Suprapubic skin (tissue), 4 donors: ENCODE data around the gene ZBTB14. TPM values are rescaled to one million over a fixed set of nuclear protein-coding genes. Genes with fewer than 3 reads are reported as not detected.

Experiments
- DNase-seq, 2 donors: peaks; one replicate each; pipeline ENCODE4 v3.0.0-alpha.2; 2019; ENCODE audit warnings: low spot score in 2 of 2
- H3K27ac ChIP-seq: fragments of 200-600 bp; sonication (generic); one replicate; pipeline ENCODE4 v1.5.1; 2019
- H3K27me3 ChIP-seq: fragments of 200-600 bp; sonication (generic); one replicate; pipeline ENCODE4 v1.5.1; 2019
- H3K36me3 ChIP-seq: fragments of 200-600 bp; sonication (generic); one replicate; pipeline ENCODE4 v1.5.1; 2019
- H3K4me1 ChIP-seq: fragments of 200-600 bp; sonication (generic); one replicate; pipeline ENCODE4 v1.5.1; 2019
- H3K4me3 ChIP-seq: fragments of 200-600 bp; sonication (generic); one replicate; pipeline ENCODE4 v1.5.1; 2019; ENCODE audit warnings: mild to moderate bottlenecking
- H3K9me3 ChIP-seq: fragments of 200-600 bp; sonication (generic); one replicate; pipeline ENCODE4 v1.5.1; 2019
- EP300 ChIP-seq: sonication (generic); formaldehyde crosslinking; IDR thresholded peaks from one replicate; pipeline ENCODE4 v1.6.1; 2017; ENCODE audit warnings: antibody characterized with exemption
- POLR2A ChIP-seq, 2 donors: fragments of 450-650 bp; IDR thresholded peaks; one replicate each; pipeline ENCODE4 v1.6.1; 2017; ENCODE audit warnings: antibody characterized with exemption in 2 of 2, mild to moderate bottlenecking in 2 of 2, moderate library complexity in 2 of 2
- POLR2AphosphoS5 ChIP-seq, 3 donors: sonication (generic); formaldehyde crosslinking; IDR thresholded peaks; one replicate each; pipeline ENCODE4 v1.6.1; 2017; ENCODE audit warnings: antibody characterized with exemption in 3 of 3
- WGBS: methylation state at CpG from one replicate; pipeline ENCODE4 v1.1.5; 2018; 5-methylcytosine and 5-hydroxymethylcytosine counted together
- total RNA-seq, 4 donors: library from RNA; depleted of rRNA; stranded (reverse); fragments of >200 nt; gene quantifications; one replicate each; pipeline ENCODE4 v1.1.0, GENCODE V29; 2016
- TF ChIP-seq, protein P1 (sequence below), 2 donors: fragments of 200-600 bp in 1 of 2; fragments of 450-650 bp in 1 of 2; sonication (generic) in 1 of 2; IDR thresholded peaks; one replicate each; pipeline ENCODE4 v1.5.1; 2016 to 2019; ENCODE audit warnings: antibody characterized with exemption in 2 of 2, mild to moderate bottlenecking in 1 of 2, moderate library complexity in 1 of 2

ZBTB14 gene
- total RNA-seq, 4 donors from 2014 or later, result 11.0 to 19.8 (median 16.4) TPM

DNA sequence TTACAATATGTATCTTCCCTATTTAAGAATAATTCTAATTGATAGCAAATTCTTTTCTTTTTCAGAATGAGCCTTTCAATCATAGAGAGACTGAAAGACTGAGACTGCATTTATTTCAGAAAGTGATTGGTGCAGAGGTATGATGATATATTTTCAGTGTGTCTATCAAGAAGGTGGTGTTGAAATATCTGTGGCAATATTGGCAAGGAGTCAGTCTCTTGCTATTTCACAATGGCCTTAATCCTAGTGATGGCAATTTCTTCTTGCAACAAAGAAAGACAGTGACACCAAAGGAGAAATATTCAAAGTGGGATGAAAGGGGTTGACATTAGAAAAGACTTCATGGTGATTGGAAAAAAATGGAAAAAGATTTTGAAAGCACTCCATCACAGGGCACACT, 21.7 kb upstream of the ZBTB14 start:
- Histone ChIP-seq H3K27me3 (no peaks in the 10 kb centered on the region), H3K36me3 (no peaks in the 10 kb centered on the region), H3K27ac (no peak overlapping the region), H3K4me3 (no peak overlapping the region), H3K9me3 (no peaks in the 10 kb centered on the region), H3K4me1 (no peaks in the 10 kb centered on the region)
- no peak for TF ChIP-seq POLR2AphosphoS5 (IDR thresholded peaks at IDR 0.05)
- no peak for DNase-seq

DNA sequence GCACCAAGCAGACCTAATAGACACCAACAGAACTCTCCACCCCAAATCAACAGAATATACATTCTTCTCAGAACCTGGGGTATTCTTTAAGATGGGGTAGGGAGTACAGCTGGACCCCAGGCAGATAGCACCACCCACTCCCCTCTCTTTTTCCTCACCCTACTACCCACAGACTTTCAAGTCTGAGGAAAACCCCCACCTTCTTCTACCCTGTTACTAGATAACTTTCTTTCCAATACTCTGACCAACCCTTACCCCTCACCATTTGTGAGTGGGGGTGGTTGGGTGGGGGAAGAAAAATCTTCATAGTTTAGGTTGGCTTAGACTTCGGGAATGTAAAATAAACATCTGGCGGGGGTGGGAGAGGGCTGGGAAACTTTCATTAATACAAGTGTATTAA, 20.3 kb upstream of the ZBTB14 start:
- Histone ChIP-seq H3K4me3 (no peak overlapping the region), H3K27me3 (no peaks in the 10 kb centered on the region), H3K36me3 (no peaks in the 10 kb centered on the region), H3K27ac (no peak overlapping the region), H3K9me3 (no peaks in the 10 kb centered on the region), H3K4me1 (peaks cover 6% of the 10 kb centered on the region)
- 88% methylated on average over 2 of the region's 2 CpGs for WGBS
- DNase-seq, result no peak
- TF ChIP-seq POLR2A (IDR thresholded peaks at IDR 0.05), result no peak
- no peak for TF ChIP-seq POLR2AphosphoS5 (IDR thresholded peaks at IDR 0.05)
- TF ChIP-seq EP300, result no peak
- TF ChIP-seq, protein P1, sequence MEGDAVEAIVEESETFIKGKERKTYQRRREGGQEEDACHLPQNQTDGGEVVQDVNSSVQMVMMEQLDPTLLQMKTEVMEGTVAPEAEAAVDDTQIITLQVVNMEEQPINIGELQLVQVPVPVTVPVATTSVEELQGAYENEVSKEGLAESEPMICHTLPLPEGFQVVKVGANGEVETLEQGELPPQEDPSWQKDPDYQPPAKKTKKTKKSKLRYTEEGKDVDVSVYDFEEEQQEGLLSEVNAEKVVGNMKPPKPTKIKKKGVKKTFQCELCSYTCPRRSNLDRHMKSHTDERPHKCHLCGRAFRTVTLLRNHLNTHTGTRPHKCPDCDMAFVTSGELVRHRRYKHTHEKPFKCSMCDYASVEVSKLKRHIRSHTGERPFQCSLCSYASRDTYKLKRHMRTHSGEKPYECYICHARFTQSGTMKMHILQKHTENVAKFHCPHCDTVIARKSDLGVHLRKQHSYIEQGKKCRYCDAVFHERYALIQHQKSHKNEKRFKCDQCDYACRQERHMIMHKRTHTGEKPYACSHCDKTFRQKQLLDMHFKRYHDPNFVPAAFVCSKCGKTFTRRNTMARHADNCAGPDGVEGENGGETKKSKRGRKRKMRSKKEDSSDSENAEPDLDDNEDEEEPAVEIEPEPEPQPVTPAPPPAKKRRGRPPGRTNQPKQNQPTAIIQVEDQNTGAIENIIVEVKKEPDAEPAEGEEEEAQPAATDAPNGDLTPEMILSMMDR (IDR thresholded peaks at IDR 0.05), result no peak

DNA sequence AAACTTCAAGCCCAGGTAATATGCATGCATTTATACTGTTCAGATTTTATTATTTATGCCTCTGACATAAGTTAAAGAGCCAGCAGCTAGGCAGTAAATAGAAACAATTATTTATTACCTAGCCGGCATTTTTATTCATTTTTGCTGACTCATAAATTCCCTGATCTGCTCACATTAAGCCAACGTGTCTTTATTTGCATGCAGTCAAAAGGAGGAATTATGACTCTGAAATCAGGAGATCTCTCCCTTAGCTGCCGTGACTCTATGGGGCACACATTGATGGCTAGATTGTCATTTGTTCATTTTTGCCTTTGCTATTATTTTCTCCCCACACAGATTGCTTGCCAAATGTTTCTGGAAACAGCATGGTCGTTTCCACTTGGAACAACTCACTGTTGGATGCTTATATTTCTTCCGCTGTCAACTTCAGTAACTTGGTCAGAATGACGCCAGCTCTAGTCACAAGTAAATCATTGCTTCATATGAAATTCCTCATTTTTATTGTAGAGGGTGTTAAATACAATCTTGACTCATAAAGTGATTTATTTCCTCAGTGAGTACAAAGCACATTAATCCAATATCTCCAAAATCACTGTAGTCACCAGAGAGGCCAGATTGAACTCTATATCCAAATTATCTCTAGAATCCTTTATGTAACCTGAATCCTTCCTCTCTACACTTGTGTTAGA, 15.9 kb upstream of the ZBTB14 start:
- H3K4me3 ChIP-seq, result no peak overlapping the region
- no peak for TF ChIP-seq POLR2A (IDR thresholded peaks at IDR 0.05)
- no peaks in the 10 kb centered on the region for H3K9me3 ChIP-seq
- DNase-seq, result no peak
- 24% methylated on average over 6 of the region's 6 CpGs for WGBS
- no peak overlapping the region for H3K27ac ChIP-seq
- no peaks in the 10 kb centered on the region for H3K36me3 ChIP-seq
- no peaks in the 10 kb centered on the region for H3K27me3 ChIP-seq
- H3K4me1 ChIP-seq, result peaks cover 12% of the 10 kb centered on the region

DNA sequence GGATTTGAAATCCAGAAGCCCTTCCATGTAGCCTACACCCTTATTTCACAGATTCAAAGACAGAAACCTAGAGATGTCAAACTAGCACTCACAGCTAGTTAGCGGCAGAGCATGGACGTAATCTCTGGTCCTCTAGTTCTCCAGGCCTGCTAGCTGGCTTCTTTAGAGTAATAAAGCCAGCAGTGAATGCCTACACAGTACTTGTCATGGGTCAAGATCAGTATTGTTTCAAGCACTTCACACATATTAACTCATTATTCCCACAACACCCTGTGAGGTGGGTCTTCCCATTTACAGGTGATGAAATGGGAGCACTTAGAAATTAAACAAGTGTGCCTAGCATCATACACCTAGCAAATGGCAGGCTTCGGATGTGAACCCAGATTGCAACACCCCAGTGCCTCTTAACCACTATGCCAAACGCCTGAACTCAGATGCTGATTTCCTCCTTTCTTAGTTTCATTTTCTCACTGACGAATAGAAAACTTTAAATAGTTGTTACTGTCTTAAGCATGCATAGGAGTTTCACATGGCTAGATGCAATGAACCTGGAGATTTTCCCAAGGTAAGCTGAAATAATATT, 14.5 kb upstream of the ZBTB14 start:
- no peaks in the 10 kb centered on the region for H3K36me3 ChIP-seq
- 31% methylated on average over 5 of the region's 5 CpGs for WGBS
- no peaks in the 10 kb centered on the region for H3K9me3 ChIP-seq
- no peak overlapping the region for H3K27ac ChIP-seq
- peak overlapping the region; percentile 19 for H3K4me3 ChIP-seq
- DNase-seq, result no peak
- no peaks in the 10 kb centered on the region for H3K27me3 ChIP-seq
- TF ChIP-seq, protein P1 (IDR thresholded peaks at IDR 0.05), result no peak
- peaks cover 12% of the 10 kb centered on the region for H3K4me1 ChIP-seq

DNA sequence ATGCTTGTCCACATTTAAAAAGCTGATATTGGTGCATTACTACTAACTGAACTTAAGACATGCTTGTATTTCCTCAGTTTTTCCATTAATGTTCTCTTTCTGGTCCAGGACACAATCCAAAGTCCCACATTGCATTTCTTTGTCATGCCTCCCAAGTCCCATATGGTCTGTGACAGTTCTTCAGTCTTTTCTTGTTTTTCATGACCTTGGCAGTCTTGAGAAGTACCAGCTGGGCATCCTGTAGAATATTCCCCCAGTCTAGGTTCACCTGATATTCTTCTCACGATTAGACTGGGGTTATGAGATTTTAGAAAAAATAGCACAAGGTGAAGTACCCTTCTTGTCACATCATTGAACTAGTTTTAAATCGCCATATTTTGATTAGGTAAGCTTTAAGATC, 10.3 kb upstream of the ZBTB14 start:
- H3K4me3 ChIP-seq, result no peak overlapping the region
- peaks cover 6% of the 10 kb centered on the region for H3K4me1 ChIP-seq
- no peak overlapping the region for H3K27ac ChIP-seq
- TF ChIP-seq EP300, result no peak
- TF ChIP-seq, protein P1 (IDR thresholded peaks at IDR 0.05), result no peak
- TF ChIP-seq POLR2A (IDR thresholded peaks at IDR 0.05), result no peak
- H3K36me3 ChIP-seq, result no peaks in the 10 kb centered on the region
- H3K27me3 ChIP-seq, result peaks cover 10% of the 10 kb centered on the region
- WGBS, result 86% methylated on average over 2 of the region's 2 CpGs
- H3K9me3 ChIP-seq, result no peaks in the 10 kb centered on the region
- DNase-seq, result no peak

DNA sequence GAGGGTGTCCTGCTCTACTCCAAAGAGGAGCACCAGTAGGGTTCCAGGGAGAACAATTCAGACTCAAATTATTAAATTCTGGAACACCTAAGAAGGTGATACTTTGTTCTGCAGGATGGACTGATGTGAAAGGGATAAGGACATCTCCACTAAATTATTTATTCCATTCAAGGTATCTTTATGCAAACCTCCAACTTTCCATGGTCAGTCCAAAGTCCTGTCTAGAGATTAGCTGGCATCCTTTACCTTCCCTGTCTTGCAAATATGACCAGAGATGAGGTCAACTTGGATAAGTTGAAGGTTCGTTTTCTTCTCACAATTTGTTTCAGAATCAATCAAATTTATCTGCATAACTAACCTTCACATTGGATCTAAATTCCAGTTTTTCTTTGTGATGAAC, 8.7 kb upstream of the ZBTB14 start:
- no peaks in the 10 kb centered on the region for H3K36me3 ChIP-seq
- H3K9me3 ChIP-seq, result no peaks in the 10 kb centered on the region
- no peak for DNase-seq
- H3K4me1 ChIP-seq, result no peaks in the 10 kb centered on the region
- H3K27ac ChIP-seq, result no peak overlapping the region
- H3K4me3 ChIP-seq, result no peak overlapping the region
- H3K27me3 ChIP-seq, result peaks cover 10% of the 10 kb centered on the region
- TF ChIP-seq POLR2A (IDR thresholded peaks at IDR 0.05) (no peak), EP300 (no peak), POLR2AphosphoS5 (IDR thresholded peaks at IDR 0.05) (no peak)
- TF ChIP-seq, protein P1 (IDR thresholded peaks at IDR 0.05), result no peak
- 45% methylated on average over 1 of the region's 1 CpG for WGBS
